Neuronal stem cell (in vitro differentiated cells): ENCODE results near the gene CFAP210.
"Not testable (repeated sequence)": the region's sequence is repeated elsewhere in the genome, so short reads cannot be mapped to it uniquely, and the experiment has no call there.

ENCODE experiments used
- DNase-seq: peaks from one replicate; pipeline ENCODE4 v3.0.0-alpha.2; 2013; ENCODE audit warnings: low spot score
- H2AFZ ChIP-seq: one replicate; pipeline ENCODE4 v1.6.1; 2013; ENCODE audit warnings: mild to moderate bottlenecking, low read length, inconsistent platforms
- H2AK5ac ChIP-seq: 2 replicates; pipeline ENCODE4 v1.6.1; 2013; ENCODE audit warnings: low read depth, mild to moderate bottlenecking, inconsistent platforms, low read length, moderate library complexity, mixed read lengths
- H2BK120ac ChIP-seq: 2 replicates; pipeline ENCODE4 v1.6.1; 2013; ENCODE audit warnings: low read depth, mild to moderate bottlenecking, inconsistent platforms, low read length, moderate library complexity, mixed read lengths
- H2BK12ac ChIP-seq: one replicate; pipeline ENCODE4 v1.6.1; 2013; ENCODE audit warnings: low read length, inconsistent platforms
- H2BK15ac ChIP-seq: 2 replicates; pipeline ENCODE4 v1.6.1; 2013; ENCODE audit warnings: mild to moderate bottlenecking, low read length, inconsistent platforms, mixed read lengths
- H2BK5ac ChIP-seq: one replicate; pipeline ENCODE4 v1.6.1; 2013; ENCODE audit warnings: inconsistent platforms, mild to moderate bottlenecking, low read length, moderate library complexity
- H3K14ac ChIP-seq: one replicate; pipeline ENCODE4 v1.6.1; 2013; ENCODE audit warnings: low read length, inconsistent platforms
- H3K18ac ChIP-seq: 2 replicates; pipeline ENCODE4 v1.6.1; 2013; ENCODE audit warnings: low read length, inconsistent platforms
- H3K23ac ChIP-seq: 2 replicates; pipeline ENCODE4 v1.6.1; 2013; ENCODE audit warnings: low read depth, mild to moderate bottlenecking, mixed read lengths, low read length, inconsistent platforms; ENCODE audit not compliant: poor library complexity
- H3K27ac ChIP-seq: replicated peaks from 3 replicates; pipeline ENCODE4 v1.5.1; 2013; ENCODE audit warnings: low read length, inconsistent platforms
- H3K27me3 ChIP-seq, 3 experiments: 2 replicates each; pipeline ENCODE4 v1.6.1; 2013; ENCODE audit warnings: low read length in 3 of 3, mild to moderate bottlenecking in 2 of 3, inconsistent platforms in 1 of 3, low read depth in 1 of 3, mixed read lengths in 1 of 3, moderate library complexity in 1 of 3; ENCODE audit not compliant: control insufficient read depth in 3 of 3, insufficient read depth in 3 of 3
- H3K36me3 ChIP-seq, 2 donors: replicated peaks in 1 of 2; 2 replicates each; pipeline ENCODE4 v1.6.1; 2013; ENCODE audit warnings: low read length in 2 of 2; ENCODE audit not compliant: control insufficient read depth in 2 of 2, insufficient read depth in 2 of 2
- H3K4ac ChIP-seq: 2 replicates; pipeline ENCODE4 v1.6.1; 2013; ENCODE audit warnings: inconsistent platforms, mild to moderate bottlenecking, low read length, moderate library complexity
- H3K4me1 ChIP-seq, 2 donors: 1 replicate in 1 of 2; 2 replicates in 1 of 2; pipeline ENCODE4 v1.6.1; 2013; ENCODE audit warnings: low read length in 2 of 2, low read depth in 1 of 2; ENCODE audit not compliant: control insufficient read depth in 2 of 2, insufficient read depth in 1 of 2
- H3K4me2 ChIP-seq: one replicate; pipeline ENCODE4 v1.6.1; 2013; ENCODE audit warnings: mild to moderate bottlenecking, low read length, inconsistent platforms; ENCODE audit not compliant: insufficient read depth, poor library complexity, severe bottlenecking
- H3K4me3 ChIP-seq, 2 donors: 2 replicates each; pipeline ENCODE4 v1.5.1; 2013; ENCODE audit warnings: low read length in 2 of 2, mild to moderate bottlenecking in 2 of 2, inconsistent platforms in 1 of 2, moderate library complexity in 1 of 2
- H3K79me1 ChIP-seq: one replicate; pipeline ENCODE4 v1.6.1; 2013; ENCODE audit warnings: low read depth, mild to moderate bottlenecking, inconsistent platforms, low read length, moderate library complexity
- H3K9ac ChIP-seq: one replicate; pipeline ENCODE4 v1.6.1; 2013; ENCODE audit warnings: mild to moderate bottlenecking, low read depth, low read length, inconsistent platforms; ENCODE audit not compliant: poor library complexity
- H3K9me3 ChIP-seq, 2 donors: replicated peaks in 1 of 2; 2 replicates each; pipeline versions ENCODE3 to v1.6.1; 2013; ENCODE audit warnings: low read length in 2 of 2, mild to moderate bottlenecking in 2 of 2, inconsistent platforms in 1 of 2, low read depth in 1 of 2, mixed read lengths in 1 of 2, moderate library complexity in 1 of 2; ENCODE audit not compliant: control insufficient read depth in 2 of 2, insufficient read depth in 1 of 2
- H4K8ac ChIP-seq: one replicate; pipeline ENCODE4 v1.6.1; 2013; ENCODE audit warnings: low read depth, mild to moderate bottlenecking, inconsistent platforms, low read length, moderate library complexity
- H4K91ac ChIP-seq: one replicate; pipeline ENCODE4 v1.6.1; 2013; ENCODE audit warnings: low read length, low read depth, mild to moderate bottlenecking, inconsistent platforms; ENCODE audit not compliant: poor library complexity
- WGBS, 2 donors: extraction: QIAGEN DNeasy Blood & Tissue Kit; methylation state at CpG; one replicate each; pipeline ENCODE4 v1.1.7; 2013; ENCODE audit warnings: missing lambda C conversion rate in 2 of 2, mixed read lengths in 1 of 2; ENCODE audit not compliant: insufficient read length in 2 of 2, insufficient replicate concordance in 1 of 2; ENCODE audit errors: extremely low coverage in 2 of 2; 5-methylcytosine and 5-hydroxymethylcytosine counted together

CFAP210 gene

DNA sequence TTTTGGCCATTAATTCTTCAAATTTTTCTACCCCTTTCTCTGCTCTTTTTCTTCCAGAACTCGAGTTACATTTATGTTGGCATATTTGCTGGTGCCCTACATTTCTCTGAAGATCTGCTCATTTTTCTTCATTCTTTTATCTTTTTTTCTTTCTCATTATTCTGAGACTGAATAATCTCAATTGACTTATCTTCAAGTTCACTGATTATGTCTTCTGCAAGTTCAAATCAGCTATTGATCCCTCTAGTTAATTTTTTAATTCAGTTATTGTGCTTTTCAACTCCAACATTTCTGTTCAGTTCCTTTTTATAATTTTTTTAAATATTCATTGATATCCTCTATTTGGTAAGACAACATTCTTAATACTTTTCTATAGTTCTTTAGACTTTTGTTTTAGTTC is 3.2 kb downstream of the CFAP210 start:
- Histone ChIP-seq H2AK5ac (no peak overlapping the region), H4K8ac (no peak overlapping the region), H4K91ac (no peak overlapping the region), H3K9ac (no peak overlapping the region), H3K4me2 (no peak overlapping the region), H3K18ac (no peak overlapping the region), H2AFZ (no peak overlapping the region), H2BK15ac (no peak overlapping the region), H3K23ac (no peak overlapping the region), H3K9me3 (peaks cover 1 to 15% of the 10 kb centered on the region in 2 donors), H3K4me1 (no peaks in the 10 kb centered on the region), H3K36me3 (peaks cover 2 to 4% of the 10 kb centered on the region in 2 donors), H3K79me1 (no peaks in the 10 kb centered on the region), H3K4me3 (no peak overlapping the region), H3K27me3 (no peaks in the 10 kb centered on the region), H3K4ac (no peak overlapping the region), H2BK5ac (no peak overlapping the region), H3K27ac (no peak overlapping the region), H3K14ac (no peak overlapping the region), H2BK120ac (no peak overlapping the region), H2BK12ac (no peak overlapping the region)
- no peak for DNase-seq
- no CpG with 5 or more reads among the region's 1 CpG for WGBS, 2 donors

GRCh38 chr2:169687943-169688342 is 6.3 kb downstream of the CFAP210 start:
- H3K4me1 ChIP-seq, H4K8ac ChIP-seq, H3K18ac ChIP-seq, H3K36me3 ChIP-seq, H2BK120ac ChIP-seq, H2BK15ac ChIP-seq, H3K9ac ChIP-seq, H2BK12ac ChIP-seq, H2AFZ ChIP-seq, H2AK5ac ChIP-seq, DNase-seq, H3K14ac ChIP-seq, H3K4me3 ChIP-seq, H3K79me1 ChIP-seq, H4K91ac ChIP-seq, H3K4me2 ChIP-seq, H3K27me3 ChIP-seq, H3K4ac ChIP-seq, H3K27ac ChIP-seq, H2BK5ac ChIP-seq, H3K23ac ChIP-seq: not testable (repeated sequence)
- peaks cover 1 to 15% of the 10 kb centered on the region in 2 donors for H3K9me3 ChIP-seq

- H3K36me3 ChIP-seq, H3K23ac ChIP-seq, H2BK15ac ChIP-seq, H4K8ac ChIP-seq, DNase-seq, H2BK5ac ChIP-seq, H3K18ac ChIP-seq, H2BK120ac ChIP-seq, H4K91ac ChIP-seq, H2BK12ac ChIP-seq, H3K14ac ChIP-seq, H3K4me1 ChIP-seq, H2AK5ac ChIP-seq, H3K4me2 ChIP-seq, H3K4me3 ChIP-seq, H3K9ac ChIP-seq, H3K27ac ChIP-seq, H3K4ac ChIP-seq, H3K79me1 ChIP-seq, H3K27me3 ChIP-seq, H2AFZ ChIP-seq: not testable (repeated sequence)
- peaks cover 1 to 15% of the 10 kb centered on the region in 2 donors for H3K9me3 ChIP-seq
- WGBS, 2 donors = no CpG with 5 or more reads among the region's 4 CpGs
Observed at GRCh38 chr2:169686825-169687224, 7.4 kb downstream of the CFAP210 start.

GRCh38 chr2:169684712-169685111 is 9.5 kb downstream of the CFAP210 start:
- DNase-seq = not testable (repeated sequence)

More at GRCh38 chr2:169684712-169685111, 9.5 kb downstream of the CFAP210 start:
- not testable (repeated sequence) for H3K36me3 ChIP-seq, H2AFZ ChIP-seq, H3K23ac ChIP-seq, H3K4me2 ChIP-seq, H4K91ac ChIP-seq, H4K8ac ChIP-seq, H3K14ac ChIP-seq, H2BK12ac ChIP-seq, H2BK120ac ChIP-seq, H3K4me3 ChIP-seq, H3K4ac ChIP-seq, H3K4me1 ChIP-seq, H3K18ac ChIP-seq, H2BK15ac ChIP-seq, H3K27ac ChIP-seq, H3K9ac ChIP-seq, H2BK5ac ChIP-seq, H3K27me3 ChIP-seq, H3K79me1 ChIP-seq, H2AK5ac ChIP-seq
- WGBS, 2 donors = no CpG with 5 or more reads among the region's 2 CpGs
- peaks cover 0 to 19% of the 10 kb centered on the region in 2 donors for H3K9me3 ChIP-seq
